Activated CD4-positive, alpha-beta memory T cell treated with anti-CD3 and anti-CD28 coated beads for 36 hours (primary cell): ENCODE results near the gene SNX24. TPM values are rescaled to one million over a fixed set of nuclear protein-coding genes. Genes with fewer than 3 reads are reported as not detected.
A peak's percentile ranks its signal among the peaks of the same experiment; 100 is the strongest.
"Not testable (repeated sequence)": the region's sequence is repeated elsewhere in the genome, so short reads cannot be mapped to it uniquely, and the experiment has no call there.

ENCODE experiments used
- CTCF ChIA-PET: fragments of 350-600 bp; sonication (Branson Sonifier 250); formaldehyde crosslinking; loops from one replicate; lab custom pipeline; 2021; ENCODE audit warnings: antibody characterized with exemption, inconsistent platforms; lab: Charles Lee
- POLR2A ChIA-PET: fragments of 350-600 bp; sonication (Branson Sonifier 250); formaldehyde crosslinking; loops from one replicate; lab custom pipeline; 2021; ENCODE audit warnings: antibody characterized with exemption; lab: Charles Lee
- DNase-seq: peaks from one replicate; pipeline ENCODE4 v3.0.0-alpha.2; 2020
- H3K27ac Mint-ChIP-seq: one replicate; pipeline ENCODE4 v1.8.0; 2021; ENCODE audit warnings: mixed read lengths
- H3K27me3 Mint-ChIP-seq: one replicate; pipeline ENCODE4 v1.8.0; 2021; ENCODE audit warnings: mixed read lengths
- H3K36me3 Mint-ChIP-seq: one replicate; pipeline ENCODE4 v1.8.0; 2021; ENCODE audit warnings: mixed read lengths
- H3K4me1 Mint-ChIP-seq: one replicate; pipeline ENCODE4 v1.8.0; 2021; ENCODE audit warnings: low read depth, mixed read lengths
- H3K4me3 Mint-ChIP-seq: one replicate; pipeline ENCODE4 v1.8.0; 2021; ENCODE audit warnings: mild to moderate bottlenecking, mixed read lengths
- H3K9me3 Mint-ChIP-seq: one replicate; pipeline ENCODE4 v1.8.0; 2021; ENCODE audit warnings: mixed read lengths
- intact Hi-C: fragments of 100-400 bp; cut with micrococcal nuclease; formaldehyde crosslinking; loops from one replicate; pipeline ENCODE4 v1.15.1; 2023
- total RNA-seq, 2 experiments: library from RNA; stranded (reverse); gene quantifications; one replicate each; pipeline ENCODE4 v1.2.3, GENCODE V29; 2021

Gene SNX24
- total RNA-seq, 2 experiments from 2014 or later, result 6.4 to 7.5 TPM

DNA sequence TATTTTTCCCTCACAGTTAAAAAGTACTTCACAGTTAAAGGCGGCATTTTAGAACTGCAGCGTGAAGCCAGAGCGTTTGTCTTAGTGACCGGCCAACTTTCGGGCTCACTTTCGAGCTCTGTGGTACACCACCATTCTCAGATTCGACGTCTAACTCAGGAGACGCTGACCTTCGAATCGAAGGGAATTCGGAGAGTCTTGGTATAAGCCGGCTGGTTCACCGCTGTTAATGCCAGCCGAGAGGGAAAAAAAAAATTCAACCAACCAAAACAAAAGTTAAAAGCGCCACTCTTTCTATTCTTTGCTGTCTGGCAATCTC is 544 bp upstream of the SNX24 start:
- ChIA-PET POLR2A (interaction anchor here (0.6 to 1.8 kb wide), 2 partner anchors 69 to 668 kb away, joined by 4 to 6 read pairs; partner anchors contain the start of gene SNX2), CTCF (interaction anchor here (0.7 to 1.7 kb wide), 3 partner anchors 29 to 140 kb away, joined by 3 to 5 read pairs (median 3); partner anchors contain the start of gene SNX2)
- H3K4me1 Mint-ChIP-seq, result peaks cover 24% of the 10 kb centered on the region
- intact Hi-C loops, result loop anchor here (1.0 to 10.0 kb wide), 5 partner anchors 19 to 670 kb away; partner anchors contain the start of genes CEP120 and CSNK1G3
- H3K36me3 Mint-ChIP-seq, result no peaks in the 10 kb centered on the region
- no peaks in the 10 kb centered on the region for H3K9me3 Mint-ChIP-seq
- peak overlapping the region; percentile 81 for H3K4me3 Mint-ChIP-seq
- peak; percentile 14 for DNase-seq
- H3K27ac Mint-ChIP-seq, result peak overlapping the region; percentile 28
- no peaks in the 10 kb centered on the region for H3K27me3 Mint-ChIP-seq

DNA sequence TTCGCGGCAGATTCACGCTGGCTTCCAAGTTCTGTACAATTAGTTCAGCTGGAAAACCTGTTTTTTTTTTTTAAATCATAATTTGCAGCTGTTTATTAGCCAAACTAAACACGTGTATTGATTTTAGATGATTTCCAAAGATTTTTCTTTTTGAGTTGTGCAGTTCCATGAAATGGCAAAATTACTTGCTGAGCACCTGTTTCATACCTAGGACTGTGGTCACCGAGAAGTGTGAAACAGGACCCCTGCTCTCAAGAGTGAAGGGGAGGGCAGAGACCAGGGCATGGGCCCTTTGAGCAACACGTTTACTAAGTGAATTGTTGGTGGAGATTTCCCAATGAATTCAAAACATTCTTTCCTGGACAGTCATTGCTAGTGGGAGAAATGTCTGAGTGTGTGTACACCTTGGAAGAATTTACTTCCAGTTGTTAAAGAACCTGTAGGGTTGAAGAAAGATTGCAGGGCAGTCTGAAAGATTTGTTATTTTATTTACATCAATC is 688 bp downstream of the SNX24 start:
- no peaks in the 10 kb centered on the region for H3K36me3 Mint-ChIP-seq
- intact Hi-C loops, result loop anchor here (10.0 kb wide), 1 partner anchor 669 kb away; the partner anchor contains the start of gene CSNK1G3
- DNase-seq, result no peak
- POLR2A ChIA-PET, result interaction anchor here (0.6 kb wide), 1 partner anchor 704 kb away, joined by 3 read pairs; no protein-coding TSS in a partner anchor
- no peaks in the 10 kb centered on the region for H3K27me3 Mint-ChIP-seq
- no peak overlapping the region for H3K27ac Mint-ChIP-seq
- no peaks in the 10 kb centered on the region for H3K9me3 Mint-ChIP-seq
- CTCF ChIA-PET, result interaction anchor here (1.1 to 1.7 kb wide), 2 partner anchors 142 to 198 kb away, joined by 4 to 5 read pairs; no protein-coding TSS in a partner anchor
- H3K4me1 Mint-ChIP-seq, result peaks cover 24% of the 10 kb centered on the region
- peak overlapping the region; percentile 68 for H3K4me3 Mint-ChIP-seq

DNA sequence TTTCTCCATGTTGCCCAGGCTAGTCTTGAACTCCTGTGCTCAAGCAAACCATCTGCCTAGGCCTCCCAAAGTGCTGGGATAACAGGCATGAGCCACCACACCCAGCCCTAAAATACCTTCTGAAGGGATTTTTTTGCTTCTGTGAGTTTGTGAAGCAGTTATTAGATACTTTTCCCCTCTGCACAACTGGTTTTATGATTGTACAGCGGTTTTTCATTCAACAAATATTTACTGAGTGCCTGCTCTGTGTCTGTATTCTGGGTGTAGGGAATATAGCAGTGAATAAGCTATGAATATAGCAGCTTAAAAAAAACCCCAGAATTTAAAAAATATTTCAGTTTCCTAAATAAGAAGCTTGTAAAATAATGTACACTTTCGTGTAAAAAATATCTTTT is 2.3 kb downstream of the SNX24 start:
- H3K9me3 Mint-ChIP-seq, result no peaks in the 10 kb centered on the region
- no peaks in the 10 kb centered on the region for H3K27me3 Mint-ChIP-seq
- peaks cover 24% of the 10 kb centered on the region for H3K4me1 Mint-ChIP-seq
- POLR2A ChIA-PET, result no interaction called here
- no peak for DNase-seq
- H3K4me3 Mint-ChIP-seq, result no peak overlapping the region
- H3K36me3 Mint-ChIP-seq, result no peaks in the 10 kb centered on the region
- intact Hi-C loops, result loop anchor here (10.0 kb wide), 1 partner anchor 667 kb away; the partner anchor contains the start of gene CSNK1G3
- no peak overlapping the region for H3K27ac Mint-ChIP-seq
- CTCF ChIA-PET, result interaction anchor here (1.1 to 1.4 kb wide), 2 partner anchors 21 to 144 kb away, joined by 3 to 4 read pairs; no protein-coding TSS in a partner anchor

DNA sequence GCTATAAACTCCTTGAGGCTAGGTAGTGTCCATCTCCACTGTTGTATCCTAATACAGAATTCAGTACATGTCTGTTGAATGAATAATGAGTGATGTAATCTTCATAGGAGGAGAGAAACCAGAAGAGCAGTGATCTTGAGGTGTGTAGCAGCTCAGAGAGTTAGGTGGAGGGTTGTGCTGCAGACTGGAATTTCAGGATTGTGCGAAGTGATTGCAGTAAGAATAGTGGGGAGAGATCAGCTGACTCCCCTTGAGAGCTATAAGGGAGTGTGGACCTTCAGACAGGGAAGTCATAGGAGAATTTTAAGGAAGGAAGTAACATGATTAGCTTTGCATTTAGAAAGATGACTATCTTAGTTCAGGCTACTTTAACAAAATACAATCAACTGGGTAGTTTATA is 4.4 kb downstream of the SNX24 start:
- no peak overlapping the region for H3K27ac Mint-ChIP-seq
- ChIA-PET CTCF (no interaction called here), POLR2A (no interaction called here)
- no peaks in the 10 kb centered on the region for H3K9me3 Mint-ChIP-seq
- no peaks in the 10 kb centered on the region for H3K27me3 Mint-ChIP-seq
- DNase-seq, result no peak
- peaks cover 11% of the 10 kb centered on the region for H3K4me1 Mint-ChIP-seq
- intact Hi-C loops, result loop anchor here (10.0 kb wide), 1 partner anchor 665 kb away; the partner anchor contains the start of gene CSNK1G3
- H3K36me3 Mint-ChIP-seq, result no peaks in the 10 kb centered on the region
- no peak overlapping the region for H3K4me3 Mint-ChIP-seq

DNA sequence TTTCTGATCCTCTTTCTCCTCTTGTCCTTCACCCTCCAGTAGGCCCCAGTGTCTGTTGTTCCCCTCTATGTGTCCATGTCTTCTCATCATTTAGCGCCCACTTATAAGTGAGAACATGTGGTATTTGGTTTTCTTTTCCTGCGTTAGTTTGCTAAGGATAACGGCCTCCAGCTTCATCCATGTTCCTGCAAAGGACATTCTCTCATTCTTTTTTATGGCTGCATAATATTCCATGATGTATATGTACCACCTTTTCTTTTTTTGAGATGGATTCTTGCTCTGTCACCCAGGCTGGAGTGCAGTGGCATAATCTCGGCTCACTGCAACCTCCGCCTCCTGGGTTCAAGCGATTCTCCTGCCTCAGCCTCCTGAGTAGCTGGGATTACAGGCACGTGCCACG is 12.1 kb downstream of the SNX24 start:
- intact Hi-C loops, H3K4me1 Mint-ChIP-seq, H3K9me3 Mint-ChIP-seq, CTCF ChIA-PET, H3K36me3 Mint-ChIP-seq, DNase-seq, H3K27me3 Mint-ChIP-seq, POLR2A ChIA-PET, H3K27ac Mint-ChIP-seq, H3K4me3 Mint-ChIP-seq: not testable (repeated sequence)

DNA sequence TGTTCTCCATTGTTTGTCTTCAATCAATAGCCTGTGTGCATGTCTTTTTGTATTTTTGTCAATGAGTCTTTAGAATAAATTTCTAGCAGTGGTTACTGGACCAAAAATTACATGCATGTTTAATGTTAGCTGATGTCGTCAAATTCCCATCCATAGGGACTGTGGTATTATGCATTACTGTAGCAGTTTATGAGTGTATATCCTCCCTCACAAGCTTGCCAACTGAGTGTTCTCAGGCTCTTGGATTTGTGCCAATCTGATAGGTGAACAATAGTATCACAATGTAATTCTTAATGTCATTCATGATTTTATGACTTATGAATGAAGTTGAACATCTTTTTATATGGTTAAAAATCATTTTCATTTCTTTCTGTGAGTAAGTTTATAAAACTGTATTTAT is 13.0 kb downstream of the SNX24 start:
- no peak for DNase-seq
- CTCF ChIA-PET, result interaction anchor here (1.1 kb wide), 1 partner anchor 25 kb away, joined by 3 read pairs; no protein-coding TSS in a partner anchor
- H3K4me3 Mint-ChIP-seq, result no peak overlapping the region
- POLR2A ChIA-PET, result no interaction called here
- intact Hi-C loops, result no loop called here
- H3K9me3 Mint-ChIP-seq, result peaks cover 3% of the 10 kb centered on the region
- H3K27ac Mint-ChIP-seq, result no peak overlapping the region
- peaks cover 3% of the 10 kb centered on the region for H3K36me3 Mint-ChIP-seq
- peaks cover 5% of the 10 kb centered on the region for H3K4me1 Mint-ChIP-seq
- H3K27me3 Mint-ChIP-seq, result no peaks in the 10 kb centered on the region

DNA sequence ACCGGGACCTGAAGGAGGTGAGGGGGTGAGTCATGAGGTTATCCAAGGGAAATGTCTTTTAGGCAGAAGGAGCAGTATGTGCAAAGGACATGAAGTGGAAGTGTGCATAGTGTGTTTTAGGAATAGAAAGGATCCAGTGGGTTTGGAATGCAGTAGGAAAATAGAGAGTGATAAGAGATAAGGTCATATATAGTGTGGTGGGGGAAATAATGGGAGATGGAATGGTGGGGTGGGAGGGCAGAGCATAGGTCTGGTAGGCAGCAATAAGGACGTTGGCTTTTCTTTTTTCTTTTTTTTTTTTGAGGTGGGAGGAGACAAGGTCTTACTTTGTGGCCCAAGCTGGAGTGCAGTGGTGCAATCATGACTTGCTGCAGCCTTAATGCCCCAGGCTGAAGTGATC is 17.8 kb downstream of the SNX24 start:
- no peaks in the 10 kb centered on the region for H3K9me3 Mint-ChIP-seq
- POLR2A ChIA-PET, result no interaction called here
- peaks cover 19% of the 10 kb centered on the region for H3K4me1 Mint-ChIP-seq
- intact Hi-C loops, result loop anchor here (5.0 kb wide), 2 partner anchors 54 to 86 kb away; partner anchors contain the start of gene SNX2
- DNase-seq, result no peak
- H3K4me3 Mint-ChIP-seq, result no peak overlapping the region
- H3K36me3 Mint-ChIP-seq, result no peaks in the 10 kb centered on the region
- CTCF ChIA-PET, result no interaction called here
- no peak overlapping the region for H3K27ac Mint-ChIP-seq
- H3K27me3 Mint-ChIP-seq, result no peaks in the 10 kb centered on the region

DNA sequence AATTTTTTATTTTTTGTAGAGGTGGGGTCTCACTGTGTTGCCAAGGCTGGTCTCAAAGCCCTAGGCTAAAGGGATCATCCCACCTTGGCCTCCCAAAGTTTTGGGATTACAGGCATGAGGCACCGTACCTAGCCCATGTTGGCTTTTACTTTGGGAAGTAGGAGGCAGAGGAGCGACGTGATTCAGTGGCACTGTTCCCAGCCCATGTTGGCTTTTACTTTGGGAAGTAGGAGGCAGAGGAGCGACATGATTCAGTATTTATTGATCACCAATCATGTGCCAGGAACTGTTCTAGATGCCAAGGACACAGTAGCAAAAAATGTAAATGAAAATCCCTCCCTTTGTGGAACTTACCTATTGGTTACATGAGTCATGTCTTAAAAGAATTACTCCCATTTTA is 18.3 kb downstream of the SNX24 start:
- intact Hi-C loops, result loop anchor here (1.0 to 5.0 kb wide), 4 partner anchors 18 to 86 kb away; partner anchors contain the start of genes SNX2 and SNX24
- Mint-ChIP-seq H3K4me3 (no peak overlapping the region), H3K36me3 (no peaks in the 10 kb centered on the region), H3K27me3 (no peaks in the 10 kb centered on the region), H3K9me3 (no peaks in the 10 kb centered on the region), H3K4me1 (peaks cover 16% of the 10 kb centered on the region), H3K27ac (no peak overlapping the region)
- POLR2A ChIA-PET, result interaction anchor here (0.6 kb wide), 1 partner anchor 12 kb away, joined by 5 read pairs; no protein-coding TSS in a partner anchor
- CTCF ChIA-PET, result no interaction called here
- no peak for DNase-seq

DNA sequence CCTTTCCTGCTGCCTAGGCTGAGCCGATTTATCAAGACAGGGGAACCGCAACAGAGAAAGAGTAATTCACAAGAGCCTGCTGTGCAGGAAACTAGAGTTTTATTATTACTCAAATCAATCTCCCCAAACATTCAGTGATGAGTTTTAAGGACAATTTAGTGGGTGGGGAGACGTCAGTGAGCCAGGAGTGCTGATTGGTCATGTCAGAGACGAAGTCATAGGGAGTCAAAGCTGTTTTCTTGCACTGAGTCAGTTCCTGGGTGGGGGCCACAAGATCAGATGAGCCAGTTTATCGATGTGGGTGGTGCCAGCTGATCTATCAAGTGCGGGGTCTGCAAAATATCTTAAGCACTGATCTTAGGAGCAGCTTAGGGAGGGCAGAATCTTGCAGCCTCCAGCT is 19.0 kb downstream of the SNX24 start:
- CTCF ChIA-PET, result no interaction called here
- Mint-ChIP-seq H3K4me3 (peak overlapping the region; percentile 14), H3K27ac (peak overlapping the region; percentile 72), H3K27me3 (no peaks in the 10 kb centered on the region), H3K36me3 (no peaks in the 10 kb centered on the region), H3K4me1 (peaks cover 16% of the 10 kb centered on the region), H3K9me3 (no peaks in the 10 kb centered on the region)
- POLR2A ChIA-PET, result interaction anchor here (1.0 kb wide), 1 partner anchor 19 kb away, joined by 6 read pairs; no protein-coding TSS in a partner anchor
- intact Hi-C loops, result loop anchor here (1.0 to 5.0 kb wide), 4 partner anchors 19 to 87 kb away; partner anchors contain the start of genes SNX2 and SNX24
- DNase-seq, result peak; percentile 73

DNA sequence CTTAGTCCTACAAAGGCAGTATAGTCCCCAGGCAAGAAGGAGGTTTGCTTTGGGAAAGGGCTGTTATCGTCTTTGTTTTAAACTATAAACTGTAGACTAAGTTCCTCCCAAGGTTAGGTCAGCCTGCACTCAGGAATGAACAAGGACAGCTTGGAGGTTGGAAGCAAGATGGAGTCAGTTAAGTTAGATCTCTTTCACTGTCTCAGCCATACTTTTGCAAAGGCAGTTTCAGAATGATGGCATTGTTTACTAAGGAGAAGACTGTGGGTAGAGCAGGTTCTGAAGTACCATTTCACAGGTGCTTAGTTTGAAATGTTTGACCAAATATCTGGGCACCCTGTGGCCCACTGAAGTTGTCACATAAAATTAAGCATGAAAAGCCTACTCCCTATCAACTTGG is 19.4 kb downstream of the SNX24 start:
- no peaks in the 10 kb centered on the region for H3K27me3 Mint-ChIP-seq
- H3K4me3 Mint-ChIP-seq, result peak overlapping the region; percentile 14
- no peak for DNase-seq
- ChIA-PET CTCF (no interaction called here), POLR2A (interaction anchor here (1.0 kb wide), 1 partner anchor 18 kb away, joined by 6 read pairs; no protein-coding TSS in a partner anchor)
- H3K4me1 Mint-ChIP-seq, result peaks cover 16% of the 10 kb centered on the region
- H3K36me3 Mint-ChIP-seq, result no peaks in the 10 kb centered on the region
- intact Hi-C loops, result loop anchor here (1.0 to 5.0 kb wide), 4 partner anchors 18 to 88 kb away; partner anchors contain the start of genes SNX2 and SNX24
- H3K9me3 Mint-ChIP-seq, result no peaks in the 10 kb centered on the region
- H3K27ac Mint-ChIP-seq, result peak overlapping the region; percentile 72

DNA sequence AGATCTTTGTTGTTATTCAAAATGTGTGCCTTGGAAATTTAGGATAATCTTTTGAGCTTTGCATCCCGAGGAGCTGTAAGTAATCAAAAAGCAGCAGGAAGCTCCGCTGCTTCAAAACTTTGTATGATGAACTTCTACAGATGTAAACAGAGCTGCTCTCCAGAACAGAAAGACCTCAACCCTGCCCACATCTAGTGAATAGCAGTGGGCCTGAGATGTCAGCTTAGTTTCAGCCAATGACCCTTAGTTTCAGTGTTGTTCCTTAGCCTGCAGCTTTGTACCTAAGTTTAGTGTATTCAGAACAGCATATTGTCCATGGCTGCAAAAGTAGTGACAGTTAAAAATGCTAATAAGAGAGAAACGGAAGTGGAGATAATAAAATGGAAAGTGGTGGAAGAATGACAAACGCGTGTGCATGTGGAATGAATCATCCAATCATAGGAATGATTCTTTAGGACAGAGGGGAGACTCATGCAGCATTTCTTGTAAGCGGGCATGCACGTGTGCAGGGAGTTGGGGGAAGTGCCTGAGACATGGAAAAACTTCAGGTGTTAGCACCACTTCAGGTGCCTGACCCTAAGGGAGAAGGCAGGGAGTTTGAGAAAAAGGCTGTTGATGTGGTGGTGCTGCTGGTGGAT is 24.9 kb downstream of the SNX24 start:
- H3K9me3 Mint-ChIP-seq, result no peaks in the 10 kb centered on the region
- no peaks in the 10 kb centered on the region for H3K27me3 Mint-ChIP-seq
- no peak for DNase-seq
- no peaks in the 10 kb centered on the region for H3K4me1 Mint-ChIP-seq
- no peaks in the 10 kb centered on the region for H3K36me3 Mint-ChIP-seq
- H3K27ac Mint-ChIP-seq, result no peak overlapping the region
- H3K4me3 Mint-ChIP-seq, result no peak overlapping the region
- POLR2A ChIA-PET, result no interaction called here
- intact Hi-C loops, result no loop called here
- CTCF ChIA-PET, result no interaction called here

DNA sequence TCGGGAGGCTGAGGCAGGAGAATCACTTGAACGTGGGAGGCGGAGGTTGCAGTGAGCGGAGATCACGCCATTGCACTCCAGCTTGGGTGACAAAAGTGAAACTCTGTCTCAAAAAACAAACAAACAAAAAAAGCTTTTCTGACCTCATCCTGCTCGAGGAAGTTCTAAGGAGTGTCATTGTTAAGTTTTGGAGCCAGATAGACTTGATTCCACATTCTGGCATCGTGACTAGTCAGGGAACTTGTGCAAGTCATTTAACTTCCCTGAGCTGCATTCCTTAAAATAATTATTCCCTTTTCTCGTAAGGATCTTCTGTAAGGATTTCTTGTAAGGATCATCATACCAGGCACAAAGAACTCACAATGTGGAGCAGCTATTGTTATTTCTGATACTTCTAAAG is 26.2 kb downstream of the SNX24 start:
- H3K9me3 Mint-ChIP-seq, result no peaks in the 10 kb centered on the region
- no peak for DNase-seq
- no peaks in the 10 kb centered on the region for H3K27me3 Mint-ChIP-seq
- no peak overlapping the region for H3K27ac Mint-ChIP-seq
- ChIA-PET POLR2A (no interaction called here), CTCF (no interaction called here)
- intact Hi-C loops, result no loop called here
- H3K36me3 Mint-ChIP-seq, result no peaks in the 10 kb centered on the region
- H3K4me1 Mint-ChIP-seq, result no peaks in the 10 kb centered on the region
- no peak overlapping the region for H3K4me3 Mint-ChIP-seq
